Activated gamma-delta T cell (primary cell): Measurements from ENCODE around the gene ICE1.
A peak's percentile ranks its signal among the peaks of the same experiment; 100 is the strongest.
"Not testable (repeated sequence)": the region's sequence is repeated elsewhere in the genome, so short reads cannot be mapped to it uniquely, and the experiment has no call there.

Experiments used
- DNase-seq: peaks from one replicate; lab custom pipeline; 2025; lab: John Stamatoyannopoulos, UW

Gene ICE1

DNA sequence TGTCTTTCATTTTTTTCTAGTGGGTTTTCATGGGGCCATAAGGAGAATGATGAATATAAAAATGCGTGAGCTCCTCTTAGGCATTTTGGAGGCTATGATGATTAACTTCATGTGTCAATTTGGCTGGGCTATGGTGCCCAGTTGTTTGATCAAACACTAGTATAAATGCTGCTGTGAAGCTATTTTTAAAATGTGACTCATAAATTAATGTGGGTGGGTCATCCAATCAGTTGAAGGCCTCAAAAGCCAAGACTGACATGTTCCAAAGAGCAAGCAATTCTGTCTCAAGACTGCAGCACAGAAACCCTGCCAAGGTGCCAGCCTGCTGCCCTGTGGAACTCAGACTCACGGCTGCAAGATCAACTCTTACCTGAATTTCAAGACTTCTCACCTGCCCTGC is 24.4 kb upstream of the ICE1 start:
- no peak for DNase-seq

DNA sequence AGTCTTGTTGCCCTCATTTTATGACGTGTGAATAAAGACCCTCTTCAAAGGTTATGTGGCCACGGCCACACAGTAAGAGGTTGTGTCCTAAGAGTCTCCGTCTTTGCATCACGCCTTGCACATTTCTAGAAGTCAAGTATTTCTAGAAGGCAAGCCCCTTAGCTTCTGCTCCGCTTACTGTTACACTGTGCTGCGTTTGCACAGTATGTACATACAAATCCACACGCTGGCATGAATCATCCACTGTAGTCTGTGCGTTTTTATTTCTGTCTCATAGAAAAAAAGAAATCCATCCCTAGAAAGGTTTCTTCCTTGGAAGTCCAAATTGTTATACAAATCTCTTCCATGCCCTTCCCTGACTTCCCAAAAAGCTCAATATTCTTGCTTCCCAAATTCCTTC is 21.4 kb upstream of the ICE1 start:
- no peak for DNase-seq

DNA sequence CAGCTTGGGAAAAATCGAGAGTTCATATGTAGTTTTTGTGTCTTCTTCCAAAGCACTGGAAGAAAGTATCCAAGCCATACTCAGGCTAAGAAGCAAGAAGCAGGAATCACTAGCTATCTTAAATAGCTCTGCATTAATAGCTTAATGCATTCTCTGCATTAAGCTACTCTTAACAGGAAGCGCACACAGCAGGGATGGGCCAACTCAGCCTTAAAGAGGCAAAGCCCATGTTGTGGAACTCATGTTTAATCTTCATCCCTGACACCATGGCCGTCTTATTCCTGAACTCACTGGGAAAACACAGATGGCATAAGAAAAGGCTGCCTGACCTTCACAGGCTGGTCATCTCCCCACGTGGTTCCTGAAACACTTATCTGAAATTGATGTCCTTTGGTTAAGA is 18.7 kb upstream of the ICE1 start:
- DNase-seq = no peak

DNA sequence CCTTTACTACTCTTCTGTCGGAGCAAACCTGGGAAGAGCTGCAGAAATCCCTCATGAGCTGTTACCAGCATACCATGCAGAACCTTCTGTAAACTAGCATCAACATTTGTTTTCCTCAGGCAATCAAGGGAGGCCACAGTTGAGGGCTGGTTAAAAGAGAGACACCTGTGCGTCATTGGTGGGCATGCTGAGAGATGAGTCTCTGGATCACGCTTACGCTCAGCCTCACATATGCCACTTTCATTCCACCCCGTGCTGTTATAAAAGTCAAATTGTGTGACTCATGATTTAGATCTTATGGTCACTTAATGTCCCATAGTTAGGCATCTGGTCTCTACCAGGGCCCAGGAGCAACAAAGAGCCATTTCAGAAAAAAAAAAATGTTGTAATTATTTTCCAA is 18.1 kb upstream of the ICE1 start:
- DNase-seq = no peak

DNA sequence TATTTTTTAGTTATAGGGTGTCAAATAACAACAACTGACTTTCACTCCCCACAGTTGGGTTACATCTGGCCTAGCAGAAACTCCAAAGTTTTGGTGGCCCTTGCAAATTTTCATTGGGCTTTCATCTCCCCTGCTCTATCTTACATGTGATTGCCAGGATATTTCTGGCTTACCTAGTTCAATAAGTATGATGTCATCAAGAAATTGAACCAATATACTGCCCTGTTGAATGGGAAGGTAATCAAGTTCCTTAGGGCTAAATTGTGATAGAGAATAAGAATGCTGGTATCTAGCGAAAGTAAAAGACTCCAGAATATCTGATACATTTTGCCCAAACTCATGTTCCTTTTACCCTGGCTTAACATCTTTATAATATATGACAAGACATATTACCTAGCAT is 17.0 kb upstream of the ICE1 start:
- DNase-seq = no peak

DNA sequence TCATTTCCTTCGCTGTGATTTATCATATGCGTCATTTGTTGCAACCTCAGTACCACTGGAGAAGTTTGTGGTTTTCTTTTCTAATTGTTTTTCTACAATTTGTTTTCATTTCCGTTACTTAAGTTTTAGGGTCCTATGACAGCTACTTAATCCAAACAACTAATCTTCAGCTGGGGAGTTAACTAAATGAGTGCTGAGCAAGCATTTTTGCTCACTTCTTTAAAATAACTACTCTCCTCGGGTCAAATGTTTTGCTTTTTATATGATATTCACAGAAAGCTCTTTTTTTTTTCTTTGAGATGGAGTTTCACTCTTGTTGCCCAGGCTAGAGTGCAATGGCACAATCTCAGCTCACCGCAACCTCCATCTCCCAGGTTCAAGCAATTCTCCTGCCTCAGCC is 14.6 kb upstream of the ICE1 start:
- no peak for DNase-seq

DNA sequence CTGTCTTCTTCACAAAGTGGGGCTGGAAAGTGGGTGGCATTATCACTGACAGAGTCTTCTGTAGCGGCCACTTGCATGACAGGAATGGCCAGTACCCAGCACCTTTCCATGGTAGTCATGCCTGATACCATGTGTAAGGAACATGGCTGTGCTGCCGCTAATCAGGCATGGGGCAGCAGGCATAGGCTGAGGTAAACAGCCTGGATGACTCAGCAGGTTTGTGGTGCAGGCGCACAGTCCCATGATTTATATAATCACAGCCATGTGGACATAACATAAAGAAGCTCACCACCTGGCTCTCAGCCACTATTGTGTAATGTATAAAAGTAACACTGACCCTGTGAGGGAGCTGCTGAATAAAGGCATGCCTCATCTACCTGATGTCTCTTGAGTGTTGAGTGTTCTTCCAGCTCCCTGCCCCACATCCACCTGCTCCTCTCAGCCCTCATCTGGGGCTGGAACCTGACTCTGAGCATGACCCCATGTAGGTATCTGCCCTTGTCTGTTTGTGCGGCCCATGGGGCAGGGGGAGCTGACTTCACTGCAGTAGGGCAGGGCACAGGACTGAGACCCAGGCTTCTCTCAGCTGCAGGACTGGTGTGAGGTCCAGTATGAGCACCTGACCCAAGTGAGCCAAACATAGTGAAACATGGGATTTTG is 13.2 kb upstream of the ICE1 start:
- DNase-seq = no peak

DNA sequence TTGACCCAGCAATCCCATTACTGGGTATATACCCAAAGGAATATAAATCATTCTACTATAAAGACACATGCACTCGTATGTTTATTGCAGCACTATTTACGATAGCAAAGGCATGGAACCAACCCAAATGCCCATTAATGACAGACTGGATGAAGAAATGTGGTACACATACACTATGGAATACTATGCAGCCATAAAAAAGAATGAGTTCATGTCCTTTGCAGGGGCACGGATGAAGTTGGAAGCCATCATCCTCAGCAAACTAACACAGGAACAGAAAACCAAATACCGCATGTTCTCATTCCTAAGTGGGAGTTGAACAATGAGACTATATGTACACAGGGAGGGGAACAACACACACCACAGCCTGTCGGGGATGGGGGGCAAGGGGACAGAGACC is 8.6 kb upstream of the ICE1 start:
- DNase-seq = not testable (repeated sequence)

DNA sequence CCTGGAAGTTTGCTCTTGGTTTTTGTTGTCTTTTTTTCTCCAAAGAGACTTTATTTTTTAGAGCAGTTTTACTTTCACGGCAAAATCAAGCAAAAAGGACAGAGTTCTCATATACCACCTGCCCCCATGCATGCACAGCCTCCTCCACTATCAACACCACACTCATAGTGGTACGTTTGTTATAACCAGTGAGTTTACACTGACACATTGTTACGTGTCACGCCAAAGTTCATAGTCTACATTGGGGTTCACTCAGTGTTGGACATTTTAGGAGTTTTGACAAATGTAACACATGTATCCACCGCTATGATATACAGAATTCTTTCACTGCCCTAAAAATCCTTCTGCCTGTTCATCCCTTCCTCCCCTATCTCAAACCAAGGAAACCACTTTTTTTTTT is 7.5 kb upstream of the ICE1 start:
- DNase-seq = no peak

DNA sequence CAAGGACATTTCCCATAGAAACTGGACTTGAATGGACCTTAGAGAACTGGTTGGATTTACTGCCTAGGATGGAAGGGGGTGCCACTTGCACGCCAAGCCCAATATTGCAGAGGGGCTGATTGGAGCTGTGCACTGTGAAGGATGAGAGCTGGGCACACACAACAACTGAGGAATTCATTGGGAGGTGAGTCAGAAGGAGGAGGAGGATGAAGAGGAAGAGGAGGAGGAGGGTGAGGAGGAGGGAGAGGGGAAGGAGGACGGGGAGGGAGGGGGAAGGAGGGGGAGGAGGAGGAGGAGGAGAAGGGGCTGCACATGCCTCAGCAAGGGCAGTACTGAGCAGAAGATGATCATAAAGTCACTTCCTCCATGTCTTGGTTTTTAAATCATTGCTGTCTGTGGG is 5.7 kb upstream of the ICE1 start:
- DNase-seq = no peak

DNA sequence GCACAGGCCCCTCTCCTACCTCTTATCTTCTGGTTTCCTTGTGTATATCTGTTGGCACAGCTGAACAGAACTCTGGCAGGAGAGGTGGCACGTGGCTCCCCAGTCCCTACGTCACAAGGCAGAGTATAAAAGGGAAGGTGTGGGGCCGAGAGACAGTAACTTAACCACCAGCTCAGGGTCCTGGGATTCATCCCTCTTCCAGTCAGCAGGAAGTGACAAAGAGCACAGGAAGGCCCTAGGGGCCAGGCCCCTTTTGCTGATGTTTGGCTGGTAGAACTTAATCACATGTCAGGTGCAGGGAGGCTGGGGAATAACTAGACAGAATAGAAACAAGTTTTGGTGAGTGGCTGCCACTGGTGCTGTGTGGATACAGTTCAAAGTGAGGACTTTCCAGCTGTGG is 4.5 kb upstream of the ICE1 start:
- no peak for DNase-seq

DNA sequence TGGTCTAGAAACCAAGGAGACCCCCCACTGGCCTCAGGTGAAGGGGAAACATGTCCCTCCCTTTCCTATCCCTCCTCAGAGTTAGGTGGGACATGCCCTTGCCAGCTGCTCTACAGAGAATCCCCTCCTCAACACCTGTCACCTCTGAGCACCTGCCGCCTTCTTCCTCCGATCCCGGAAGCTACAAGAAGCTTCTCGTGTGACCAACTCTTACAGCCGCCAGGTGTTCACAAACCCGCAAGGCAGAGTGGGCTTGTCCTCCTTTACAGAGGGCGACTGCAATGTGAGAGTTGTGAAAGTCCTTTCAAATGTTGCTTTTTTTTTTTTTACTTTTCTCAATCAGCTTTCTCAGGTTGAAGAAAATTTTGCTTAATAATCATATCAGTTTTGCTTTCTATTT is 3.7 kb upstream of the ICE1 start:
- DNase-seq = no peak

DNA sequence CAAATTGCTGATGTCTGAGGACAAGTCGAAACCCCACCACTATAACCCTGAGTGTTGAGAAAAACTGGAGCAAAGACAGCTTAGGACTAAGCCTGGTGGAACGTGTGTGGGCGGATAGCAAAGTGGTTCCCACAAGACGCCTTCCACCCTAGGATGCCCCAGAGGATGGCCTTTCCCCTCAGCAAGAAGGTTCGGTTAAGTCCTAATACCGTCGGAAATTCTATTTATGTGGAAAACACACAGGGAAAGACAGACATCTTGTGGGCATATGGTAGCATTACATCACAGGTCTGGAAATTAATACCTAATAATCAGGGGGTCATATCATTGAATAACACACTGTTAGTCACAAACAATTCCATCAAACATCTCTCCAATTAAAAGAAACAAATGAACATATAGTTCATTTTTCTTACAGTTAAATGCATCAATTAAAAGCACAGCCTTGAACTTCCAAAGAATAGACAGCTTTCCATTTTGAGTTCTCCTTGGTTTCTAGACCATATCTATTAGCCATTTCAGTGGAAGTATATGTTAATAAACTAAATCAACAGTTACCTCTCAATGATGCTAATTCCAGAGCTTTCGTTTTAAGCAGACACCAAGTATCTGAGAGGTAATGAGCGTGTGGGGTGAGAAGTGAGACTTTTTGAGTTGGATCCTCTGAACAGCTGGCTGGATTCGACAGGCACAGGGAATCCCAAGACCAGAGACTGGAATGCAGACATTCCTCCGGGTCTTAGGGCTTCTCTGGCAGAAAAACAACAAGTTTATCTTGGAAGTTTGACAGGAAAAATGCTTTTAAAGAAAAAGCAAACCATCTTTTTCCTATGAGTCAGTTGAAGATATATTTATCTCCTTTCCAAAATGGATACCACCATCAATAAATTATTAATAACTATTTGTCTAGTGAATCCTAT is 2.9 kb upstream of the ICE1 start:
- DNase-seq = no peak

DNA sequence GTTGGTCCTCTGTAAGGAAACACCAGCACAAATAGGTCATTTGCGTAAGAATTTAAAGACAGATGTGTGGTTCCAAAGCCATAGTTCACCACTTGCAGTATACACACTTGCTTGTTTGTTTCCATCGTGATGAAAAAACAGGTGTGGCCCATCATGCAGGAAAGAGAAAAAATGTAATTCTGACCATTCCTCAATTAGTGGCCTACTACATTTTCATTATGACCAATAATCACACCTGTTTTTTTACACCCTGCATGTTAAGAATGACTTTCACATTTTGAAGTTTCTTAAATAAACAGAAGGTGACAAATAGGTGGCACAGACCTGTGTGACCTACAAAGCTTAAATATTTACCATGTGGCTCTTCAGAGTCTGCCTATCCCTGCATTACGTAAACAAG is 2.2 kb upstream of the ICE1 start:
- DNase-seq = no peak

DNA sequence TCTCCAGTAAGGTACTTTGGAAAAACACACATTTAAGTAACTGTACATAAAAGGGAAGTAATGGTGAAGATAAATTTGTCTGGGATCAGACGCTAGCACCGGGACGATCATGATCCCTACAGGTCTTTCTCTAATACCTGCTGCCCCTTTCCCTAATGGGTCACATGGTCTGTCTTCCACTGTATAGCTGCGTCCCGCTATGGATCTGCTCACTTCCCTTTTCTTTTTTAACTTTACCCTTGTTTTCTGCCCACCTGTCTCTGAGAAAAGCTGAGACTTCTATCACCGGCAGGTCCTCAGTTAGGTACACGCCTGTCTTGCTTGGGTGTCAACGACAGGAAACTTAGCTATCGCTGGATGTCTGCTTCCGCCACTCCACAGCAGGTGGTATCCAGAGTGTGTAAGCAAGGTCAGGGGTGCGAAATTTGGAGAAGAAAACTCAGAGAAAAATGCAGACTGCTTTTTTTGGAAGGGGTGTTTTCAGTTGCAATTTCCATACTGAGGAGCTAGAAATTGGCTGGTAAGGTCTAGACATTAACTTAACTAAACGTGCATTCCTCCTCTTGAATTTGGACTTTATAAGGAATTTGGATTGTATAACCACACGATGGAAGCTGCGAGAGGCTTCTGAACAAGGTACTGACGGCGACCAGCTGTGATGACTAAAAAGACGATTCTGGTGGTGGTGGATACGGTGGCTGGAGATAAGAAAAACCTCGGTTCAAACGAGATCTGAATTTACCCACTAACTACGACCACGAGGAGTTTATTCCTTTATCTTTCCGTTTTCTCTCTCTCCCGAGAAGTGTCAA is 1.1 kb upstream of the ICE1 start:
- no peak for DNase-seq

DNA sequence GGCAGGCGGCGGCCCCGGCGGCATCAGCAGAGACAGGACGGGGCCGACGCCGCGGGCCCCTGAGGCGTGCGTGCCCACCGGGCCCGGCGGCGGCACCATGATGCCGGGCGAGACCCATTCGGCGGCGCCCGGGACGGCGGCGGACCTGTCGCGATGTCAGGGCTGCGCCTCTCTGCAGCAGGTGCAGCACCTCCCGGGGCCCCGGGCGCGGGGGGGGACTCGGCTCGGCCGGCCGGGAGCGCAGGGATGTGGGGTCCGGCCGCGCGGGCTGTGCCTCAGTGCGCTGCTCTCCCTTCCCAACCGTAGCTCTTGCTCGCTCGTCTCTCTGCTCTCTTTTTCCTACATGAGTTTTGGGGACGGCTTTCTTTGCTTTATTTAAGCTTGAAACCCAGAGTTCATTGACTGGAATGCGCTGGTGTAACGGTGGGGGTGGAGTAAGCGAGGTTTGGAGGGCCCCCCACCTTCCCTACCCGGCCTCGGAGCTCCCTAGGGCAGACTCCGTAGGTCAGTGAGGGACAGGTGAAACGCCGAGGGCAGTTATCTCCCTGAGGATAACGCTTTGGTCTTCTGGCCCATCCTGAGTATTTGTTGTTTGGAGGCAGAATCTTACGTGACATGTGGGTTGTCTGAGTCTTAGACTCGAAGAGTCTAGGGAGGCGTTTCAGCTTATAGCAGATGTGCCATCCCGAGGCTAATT is 490 bp downstream of the ICE1 start:
- peak; percentile 56 for DNase-seq

DNA sequence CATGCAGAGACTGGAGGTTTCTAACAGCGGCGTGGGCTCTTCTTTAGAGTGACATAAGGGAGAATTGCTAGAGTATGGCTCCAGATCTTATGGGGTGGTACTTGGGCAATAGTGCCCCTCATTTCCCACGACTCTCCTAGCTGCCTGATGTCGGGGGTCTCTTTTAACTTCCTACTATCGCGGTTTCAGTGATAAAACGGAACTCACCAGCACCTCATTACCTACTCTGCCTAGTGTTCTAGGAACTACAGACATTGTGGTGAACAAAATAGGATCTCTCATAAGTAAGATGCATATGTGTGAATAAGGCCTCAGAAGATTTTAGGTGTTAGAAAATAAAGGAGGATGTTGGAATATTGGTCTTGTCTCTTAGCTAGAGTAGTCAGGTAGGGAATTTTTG is 1.1 kb downstream of the ICE1 start:
- DNase-seq = no peak

DNA sequence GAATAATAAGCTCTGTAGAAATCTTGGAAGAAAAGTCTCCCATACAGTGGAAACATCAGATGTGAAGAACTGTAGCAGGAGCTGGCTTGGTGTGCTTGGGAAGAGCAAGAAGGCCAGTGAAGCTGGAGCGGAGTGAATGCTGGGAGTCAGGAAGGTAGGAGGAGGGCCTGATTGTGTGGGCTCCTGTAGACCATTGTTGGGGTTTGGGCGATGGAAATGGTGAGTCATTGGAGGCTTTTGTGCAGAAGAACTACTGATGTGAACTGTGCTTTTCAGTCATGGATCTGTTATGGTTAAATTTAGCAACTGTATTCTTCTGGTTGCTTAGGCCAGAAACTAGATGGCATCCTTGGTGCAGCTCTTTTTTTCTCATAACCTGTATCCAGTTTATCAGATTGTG is 2.3 kb downstream of the ICE1 start:
- DNase-seq = no peak

DNA sequence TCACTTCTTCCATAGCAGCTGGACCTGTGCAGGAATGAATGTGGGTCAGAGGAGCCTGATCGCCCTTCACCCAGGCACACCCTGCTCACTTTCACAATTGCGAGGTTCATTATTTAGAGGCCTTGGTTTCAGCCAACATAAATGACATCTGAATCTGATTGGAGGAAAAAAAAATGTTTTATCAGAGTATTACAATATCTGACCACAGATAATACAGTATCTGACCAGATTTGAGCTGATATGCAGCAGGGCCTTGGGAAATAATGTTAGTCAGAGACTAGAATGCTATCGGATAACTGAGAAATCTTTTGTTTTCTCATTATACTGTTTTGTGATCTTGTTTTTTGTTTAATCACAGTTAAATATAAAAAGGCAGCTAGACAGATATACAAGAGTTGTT is 7.7 kb downstream of the ICE1 start:
- DNase-seq = no peak

DNA sequence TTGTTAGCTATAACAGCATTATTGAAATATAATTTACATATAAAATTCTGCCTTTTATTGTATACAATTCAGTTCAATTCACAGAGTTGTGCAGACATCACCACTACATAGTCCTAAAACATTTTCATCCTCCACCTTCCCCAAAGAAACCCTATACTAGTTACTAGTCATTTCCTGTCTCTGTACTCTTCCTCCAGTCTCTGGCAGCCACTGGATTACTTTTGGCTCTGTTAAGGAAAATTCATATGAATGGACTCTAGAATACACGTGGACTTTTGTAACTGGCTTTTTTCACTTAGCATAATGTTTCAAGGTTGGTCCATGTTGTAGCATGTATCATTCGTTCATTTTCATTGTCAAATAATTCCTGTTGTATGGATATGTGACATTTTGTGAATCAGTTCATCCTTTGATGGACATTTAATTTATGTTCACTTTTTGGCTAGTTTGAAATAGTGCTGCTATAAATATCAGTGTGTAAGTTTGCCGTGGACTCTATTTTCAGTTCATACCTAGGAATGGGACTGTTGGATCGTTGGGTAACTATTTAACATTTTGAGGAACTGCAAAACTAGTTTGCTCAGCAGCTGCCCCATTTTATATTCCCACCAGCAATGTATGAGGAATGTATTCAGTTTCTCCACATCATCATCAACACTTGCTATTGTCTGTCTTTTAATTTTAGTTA is 9.7 kb downstream of the ICE1 start:
- no peak for DNase-seq

DNA sequence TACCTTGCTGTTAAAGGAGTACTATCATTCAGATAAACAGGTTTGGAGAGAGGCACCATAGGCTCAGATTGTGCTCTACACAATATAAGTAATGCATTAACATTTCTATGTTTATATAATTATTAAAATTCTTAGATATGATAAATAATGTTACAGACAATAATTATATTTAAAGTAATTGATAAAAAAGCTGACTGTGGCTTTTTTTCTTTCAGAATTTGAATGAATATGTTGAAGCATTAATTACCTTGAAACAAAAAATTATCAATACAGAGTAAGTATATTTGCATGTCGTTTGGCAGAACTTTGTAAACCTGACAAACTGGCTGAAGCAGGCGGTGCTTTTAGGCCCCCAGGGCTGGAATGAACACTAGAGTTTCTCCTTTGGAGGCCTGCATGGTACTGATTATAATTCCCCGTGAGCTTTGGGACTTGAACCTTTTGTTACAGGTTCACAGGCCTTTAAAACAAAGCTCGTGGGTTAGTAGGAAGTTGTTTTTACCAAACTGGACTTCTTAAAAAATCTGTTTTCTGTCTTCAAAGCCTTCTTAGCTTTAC is 13.8 kb downstream of the ICE1 start:
- no peak for DNase-seq
